SK-N-SH treated with all-trans-retinoic acid at 6 μM for 48 hours (cell line): ENCODE data around the gene ZFAND2B.

Experiments used
- ATAC-seq: fragments of 200-7000 bp; cut with Tn5 transposase; 3 replicates; pipeline ENCODE4 v1.9.1; 2020; ENCODE audit warnings: mild to moderate bottlenecking, moderate library complexity
- ARNTL ChIP-seq: fragments of 450-650 bp; formaldehyde crosslinking; IDR thresholded peaks from 2 replicates; pipeline ENCODE4 v1.5.0; 2020; ENCODE audit warnings: low read depth, mild to moderate bottlenecking, moderate library complexity, borderline replicate concordance
- BACH2 ChIP-seq: fragments of 250-450 bp; sonication (Bioruptor Pico); IDR thresholded peaks from 2 replicates; pipeline ENCODE4 v1.9.0; 2021; ENCODE audit warnings: mild to moderate bottlenecking, borderline replicate concordance
- CSDC2 ChIP-seq: fragments of 250-450 bp; sonication (Bioruptor Pico); IDR thresholded peaks from 2 replicates; pipeline ENCODE4 v1.5.0; 2020; ENCODE audit warnings: mild to moderate bottlenecking, moderate library complexity
- CSRNP3 ChIP-seq: fragments of 250-450 bp; sonication (Bioruptor Pico); IDR thresholded peaks from 2 replicates; pipeline ENCODE4 v1.5.1; 2021; ENCODE audit warnings: mild to moderate bottlenecking, moderate library complexity
- GLIS3 ChIP-seq: fragments of 250-450 bp; sonication (Bioruptor Pico); IDR thresholded peaks from 2 replicates; pipeline ENCODE4 v1.5.0; 2020; ENCODE audit warnings: mild to moderate bottlenecking, moderate library complexity
- OSR1 ChIP-seq: fragments of 250-450 bp; sonication (Bioruptor Pico); IDR thresholded peaks from 2 replicates; pipeline ENCODE4 v1.8.0; 2022; ENCODE audit warnings: moderate library complexity, mild to moderate bottlenecking, inconsistent platforms
- PATZ1 ChIP-seq: fragments of 250-450 bp; sonication (Bioruptor Pico); IDR thresholded peaks from 2 replicates; pipeline ENCODE4 v1.8.0; 2020; ENCODE audit warnings: mild to moderate bottlenecking, moderate library complexity, borderline replicate concordance
- POU6F1 ChIP-seq: fragments of 250-450 bp; sonication (Bioruptor Pico); IDR thresholded peaks from 2 replicates; pipeline ENCODE4 v1.8.0; 2021; ENCODE audit warnings: low read depth, mild to moderate bottlenecking, moderate library complexity, borderline replicate concordance
- PPARA ChIP-seq: fragments of 250-450 bp; sonication (Bioruptor Pico); IDR thresholded peaks from 2 replicates; pipeline ENCODE4 v1.5.0; 2020; ENCODE audit warnings: mild to moderate bottlenecking, borderline replicate concordance
- RARB ChIP-seq: fragments of 250-450 bp; sonication (Bioruptor Pico); IDR thresholded peaks from 2 replicates; pipeline ENCODE4 v1.8.0; 2021; ENCODE audit warnings: mild to moderate bottlenecking, moderate library complexity
- TCF4 ChIP-seq: fragments of 250-450 bp; sonication (Bioruptor Pico); IDR thresholded peaks from 2 replicates; pipeline ENCODE4 v1.8.0; 2021; ENCODE audit warnings: mild to moderate bottlenecking, moderate library complexity, borderline replicate concordance
- TOX ChIP-seq: fragments of 250-450 bp; sonication (Bioruptor Pico); IDR thresholded peaks from 2 replicates; pipeline ENCODE4 v1.8.0; 2021; ENCODE audit warnings: mild to moderate bottlenecking, moderate library complexity, borderline replicate concordance
- ZC3H10 ChIP-seq: fragments of 250-450 bp; sonication (Bioruptor Pico); IDR thresholded peaks from 2 replicates; pipeline ENCODE4 v1.5.1; 2021; ENCODE audit warnings: mild to moderate bottlenecking, moderate library complexity
- ZFP3 ChIP-seq: fragments of 250-450 bp; sonication (Bioruptor Pico); IDR thresholded peaks from 2 replicates; pipeline ENCODE4 v1.5.0; 2020; ENCODE audit warnings: mild to moderate bottlenecking, moderate library complexity
- ZNF70 ChIP-seq: fragments of 450-650 bp; formaldehyde crosslinking; IDR thresholded peaks from 2 replicates; pipeline ENCODE4 v1.5.0; 2020; ENCODE audit warnings: mild to moderate bottlenecking, moderate library complexity

Gene ZFAND2B

GRCh38 chr2:219251656-219252055 is 45.1 kb downstream of the ZFAND2B start (continued):
- TF ChIP-seq POU6F1 (CRISPR knock-in tag) = no peak
- no peak for TF ChIP-seq TCF4 (CRISPR knock-in tag)
- no peak for TF ChIP-seq ZNF70 (CRISPR knock-in tag)

GRCh38 chr2:219252084-219252483 is 45.5 kb downstream of the ZFAND2B start:
- TF ChIP-seq PATZ1 (no peak), RARB (CRISPR knock-in tag) (no peak)
- no peak for ATAC-seq

GRCh38 chr2:219252570-219252899 is 46.0 kb downstream of the ZFAND2B start:
- TF ChIP-seq TOX (CRISPR knock-in tag) (no peak), ZC3H10 (CRISPR knock-in tag) (no peak), PPARA (CRISPR knock-in tag) (no peak), ARNTL (CRISPR knock-in tag) (no peak), POU6F1 (CRISPR knock-in tag) (no peak), ZNF70 (CRISPR knock-in tag) (no peak), RARB (CRISPR knock-in tag) (no peak), CSDC2 (CRISPR knock-in tag) (no peak), PATZ1 (no peak), CSRNP3 (no peak), GLIS3 (CRISPR knock-in tag) (no peak)
- no peak for ATAC-seq

GRCh38 chr2:219252900-219253752 is 46.5 kb downstream of the ZFAND2B start, which contains the start of gene TUBA4B:
TUBA4B (plus strand) TSS chr2:219253243; CDS start chr2:219253408, 165 bp downstream.
- peak; percentile 20 for ATAC-seq

More at GRCh38 chr2:219252900-219253752, 46.5 kb downstream of the ZFAND2B start, which contains the start of gene TUBA4B:
- TF ChIP-seq OSR1 (CRISPR knock-in tag) = no peak
- no peak for TF ChIP-seq BACH2 (CRISPR knock-in tag)
- no peak for TF ChIP-seq ZFP3
- TF ChIP-seq CSRNP3 = no peak
- no peak for TF ChIP-seq ARNTL (CRISPR knock-in tag)
- TF ChIP-seq TOX (CRISPR knock-in tag) = no peak
